ACC112 (cell line): ENCODE measurements around the gene LENG8.
"Not testable (repeated sequence)": the region's sequence is repeated elsewhere in the genome, so short reads cannot be mapped to it uniquely, and the experiment has no call there.

Experiments
- H2AFZ ChIP-seq: fragments of 200-600 bp; sonication (generic); one replicate; pipeline ENCODE4 v1.6.0; 2017; ENCODE audit warnings: antibody characterized with exemption, low read length; ENCODE audit not compliant: unreplicated experiment
- H3K27ac ChIP-seq: fragments of 200-600 bp; sonication (generic); 2 replicates; pipeline ENCODE4 v1.5.1; 2014; ENCODE audit warnings: low read depth, mild to moderate bottlenecking, antibody characterized with exemption, low read length, moderate library complexity
- H3K27me3 ChIP-seq: fragments of 200-600 bp; sonication (generic); 2 replicates; pipeline ENCODE4 v1.6.1; 2014; ENCODE audit warnings: mild to moderate bottlenecking, antibody characterized with exemption, low read length, moderate library complexity, mixed read lengths; ENCODE audit not compliant: insufficient read depth
- H3K36me3 ChIP-seq: fragments of 200-600 bp; sonication (generic); 2 replicates; pipeline ENCODE4 v1.6.1; 2016; ENCODE audit warnings: mild to moderate bottlenecking, antibody characterized with exemption, low read length, moderate library complexity, mixed read lengths; ENCODE audit not compliant: insufficient read depth
- H3K4me1 ChIP-seq: fragments of 200-600 bp; sonication (generic); one replicate; pipeline ENCODE4 v1.6.1; 2016; ENCODE audit warnings: low read length, mixed read lengths; ENCODE audit not compliant: insufficient read depth, unreplicated experiment, control insufficient read depth
- H3K4me3 ChIP-seq: fragments of 200-600 bp; sonication (generic); 2 replicates; pipeline ENCODE4 v1.5.1; 2014; ENCODE audit warnings: mild to moderate bottlenecking, low read depth, low read length
- H3K79me2 ChIP-seq: fragments of 200-600 bp; sonication (generic); one replicate; pipeline ENCODE4 v1.6.0; 2016; ENCODE audit warnings: low read length; ENCODE audit not compliant: control insufficient read depth, unreplicated experiment, insufficient read depth

The LENG8 gene

DNA sequence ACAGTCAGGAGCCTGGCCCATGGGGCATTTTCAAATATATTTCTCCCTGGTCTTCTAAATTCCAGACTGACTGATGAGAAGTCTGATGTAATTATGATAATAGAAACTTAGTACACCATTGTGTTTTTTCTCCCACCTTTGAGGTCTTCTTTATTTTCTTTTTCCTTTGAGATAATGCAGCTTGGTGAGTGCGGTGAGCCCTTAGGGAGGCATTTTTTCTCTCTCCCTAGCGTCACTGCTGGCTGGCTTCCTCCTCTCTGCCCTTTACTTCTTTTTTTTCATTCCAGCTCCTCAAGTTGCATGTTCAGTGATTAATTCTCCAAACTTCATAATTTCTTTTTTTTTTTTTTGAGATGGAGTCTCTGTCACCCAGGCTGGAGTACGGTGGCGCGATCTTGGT is 36.9 kb downstream of the LENG8 start:
- Histone ChIP-seq H3K4me1 (no peaks in the 10 kb centered on the region), H3K27me3 (0 out of 2 replicates have a peak, but pooled peaks cover 3% of the 10 kb centered on the region), H3K36me3 (no peaks in the 10 kb centered on the region), H2AFZ (no peak overlapping the region), H3K79me2 (no peaks in the 10 kb centered on the region), H3K27ac (no peak overlapping the region), H3K4me3 (no peak overlapping the region)

DNA sequence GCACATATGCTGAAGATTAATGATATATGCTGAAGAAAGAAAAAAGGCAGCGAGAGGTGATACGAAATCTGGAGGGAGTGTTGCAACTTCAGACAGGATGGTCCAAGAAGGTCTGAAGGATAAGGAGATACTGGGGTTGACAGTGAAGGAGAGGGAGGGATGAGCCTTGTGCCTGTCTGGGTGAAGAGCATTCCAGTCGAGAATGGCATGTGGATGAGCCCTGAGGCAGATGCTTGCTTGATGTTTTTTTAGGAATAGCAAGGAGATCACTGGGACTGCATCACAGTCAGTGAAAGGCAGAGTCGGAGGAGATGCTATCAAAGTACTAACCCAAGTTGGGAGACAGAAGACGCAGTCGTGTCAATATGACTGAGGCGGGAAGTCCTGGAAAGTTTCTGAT is 40.3 kb downstream of the LENG8 start:
- H3K27me3 ChIP-seq = 0 out of 2 replicates have a peak, but pooled peaks cover 3% of the 10 kb centered on the region
- no peaks in the 10 kb centered on the region for H3K79me2 ChIP-seq
- H3K4me1 ChIP-seq = no peaks in the 10 kb centered on the region

DNA sequence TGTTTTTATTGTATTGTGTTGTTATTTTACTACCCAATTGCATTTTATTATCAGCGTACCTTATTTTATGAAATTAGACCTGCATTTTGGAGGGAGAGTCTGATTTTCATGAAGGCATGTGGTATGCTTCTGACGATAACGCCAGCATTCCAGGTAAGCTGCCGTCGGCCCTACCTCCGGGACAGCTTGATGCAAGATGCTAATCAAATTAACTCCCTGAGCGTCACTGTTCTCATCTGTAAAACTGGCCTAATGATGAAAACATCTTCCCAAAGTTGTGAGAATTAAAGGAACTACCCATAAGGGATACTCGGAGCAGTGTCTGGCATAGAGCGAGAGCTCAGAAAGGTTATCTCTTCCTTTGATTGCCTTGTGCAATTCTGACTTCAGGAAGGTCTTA is 40.8 kb downstream of the LENG8 start:
- no peak overlapping the region for H3K27ac ChIP-seq
- no peaks in the 10 kb centered on the region for H3K4me1 ChIP-seq
- no peak overlapping the region for H3K4me3 ChIP-seq

More for the DNA sequence above, 40.3 kb downstream of the LENG8 start:
- Histone ChIP-seq H3K4me3 (no peak overlapping the region), H2AFZ (no peak overlapping the region), H3K36me3 (no peaks in the 10 kb centered on the region), H3K27ac (no peak overlapping the region)

DNA sequence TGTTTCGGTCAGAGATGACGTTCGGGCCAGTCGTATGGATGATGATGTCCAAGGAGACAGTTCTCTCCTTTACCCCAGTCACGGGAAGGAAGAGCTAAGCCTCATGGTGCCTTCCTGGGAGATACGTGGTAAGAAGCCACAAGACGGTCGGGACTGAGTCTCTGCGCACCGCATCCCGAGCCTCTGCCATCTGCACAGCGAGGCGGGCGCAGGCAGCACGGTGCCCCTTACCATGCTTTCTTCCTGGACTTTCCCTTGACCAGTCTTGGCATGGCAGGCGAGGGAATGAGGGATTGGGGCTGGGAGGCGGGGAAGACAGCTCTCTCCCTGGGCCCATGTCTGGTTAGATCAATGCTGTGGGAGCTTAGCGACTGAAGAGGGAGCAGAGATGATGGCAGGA is 43.6 kb downstream of the LENG8 start:
- no peaks in the 10 kb centered on the region for H3K36me3 ChIP-seq
- no peak overlapping the region for H3K4me3 ChIP-seq
- H2AFZ ChIP-seq = no peak overlapping the region
- H3K79me2 ChIP-seq = no peaks in the 10 kb centered on the region
- 0 out of 2 replicates have a peak, but pooled peaks cover 3% of the 10 kb centered on the region for H3K27me3 ChIP-seq
- H3K27ac ChIP-seq = no peak overlapping the region
- no peaks in the 10 kb centered on the region for H3K4me1 ChIP-seq

More for the DNA sequence above, 40.8 kb downstream of the LENG8 start:
- Histone ChIP-seq H3K27me3 (0 out of 2 replicates have a peak, but pooled peaks cover 3% of the 10 kb centered on the region), H2AFZ (no peak overlapping the region), H3K36me3 (no peaks in the 10 kb centered on the region), H3K79me2 (no peaks in the 10 kb centered on the region)

DNA sequence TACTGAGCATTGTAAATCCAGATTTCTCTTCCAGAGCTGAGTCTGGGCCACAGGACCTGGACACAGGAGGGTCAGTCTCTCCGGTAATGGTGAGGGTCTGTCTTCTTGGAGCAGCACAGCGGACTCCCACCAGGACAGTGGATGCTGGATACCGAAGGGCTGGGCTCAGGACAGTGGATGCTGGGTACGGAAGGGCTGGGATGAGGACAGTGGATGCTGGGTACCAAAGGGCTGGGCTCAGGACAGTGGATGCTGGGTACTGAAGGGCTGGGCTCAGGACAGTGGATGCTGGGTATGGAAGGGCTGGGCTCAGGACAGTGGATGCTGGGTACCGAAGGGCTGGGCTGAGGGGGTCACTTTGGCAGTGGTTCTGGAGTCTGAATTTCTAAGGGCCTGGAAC is 44.1 kb downstream of the LENG8 start:
- not testable (repeated sequence) for H3K4me3 ChIP-seq, H3K27me3 ChIP-seq, H3K79me2 ChIP-seq, H3K4me1 ChIP-seq, H3K36me3 ChIP-seq, H3K27ac ChIP-seq, H2AFZ ChIP-seq

DNA sequence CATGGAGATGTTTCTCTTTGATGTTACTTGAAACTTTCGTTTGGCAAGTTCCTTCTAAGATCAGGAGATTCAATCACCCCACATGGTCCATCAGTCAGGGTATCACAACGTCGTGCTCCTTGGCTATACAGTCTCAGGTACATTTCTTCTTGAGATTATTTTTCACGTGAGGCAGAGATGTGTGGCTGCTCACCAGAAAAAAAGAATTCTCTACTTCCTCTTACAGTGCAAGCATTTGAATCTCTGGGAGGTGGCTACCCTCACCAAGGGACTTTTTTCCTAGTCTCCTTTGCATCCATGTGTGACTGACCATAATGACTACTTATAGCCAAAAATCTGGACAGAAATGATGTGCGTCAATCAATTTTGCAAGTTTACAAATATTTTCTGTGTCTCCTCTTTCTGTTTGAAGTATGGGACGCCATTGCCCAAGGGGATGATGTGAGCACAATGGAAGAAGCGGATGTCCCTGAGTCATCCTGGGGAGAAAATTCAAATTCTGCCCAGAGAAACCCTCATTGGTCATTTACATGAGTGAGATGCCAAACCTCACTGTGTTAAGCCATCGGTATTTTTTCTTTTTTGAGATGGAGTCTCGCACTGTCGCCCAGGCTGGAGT is 45.1 kb downstream of the LENG8 start:
- H3K79me2 ChIP-seq = no peaks in the 10 kb centered on the region
- no peaks in the 10 kb centered on the region for H3K4me1 ChIP-seq

DNA sequence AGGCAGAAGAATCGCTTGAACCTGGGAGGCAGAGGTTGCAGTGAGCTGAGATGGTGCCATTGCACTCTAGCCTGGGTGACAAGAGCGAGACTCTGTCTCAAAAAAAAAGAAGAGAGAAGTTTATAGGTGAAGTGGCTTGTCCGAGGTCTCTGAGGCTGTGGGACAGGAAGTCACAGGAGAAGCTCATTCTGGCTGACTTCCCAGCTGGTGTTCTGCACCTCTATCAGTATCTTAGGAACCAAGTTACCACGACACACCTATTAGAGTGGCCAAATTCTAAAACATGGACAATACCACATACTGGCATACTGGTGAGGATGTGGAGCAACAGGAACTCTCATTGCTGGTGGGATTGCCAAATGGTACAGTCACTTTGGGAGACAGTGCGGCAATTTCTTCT is 46.3 kb downstream of the LENG8 start:
- not testable (repeated sequence) for H3K36me3 ChIP-seq, H3K27me3 ChIP-seq, H3K4me1 ChIP-seq

More for the DNA sequence above, 45.1 kb downstream of the LENG8 start:
- no peak overlapping the region for H3K27ac ChIP-seq
- 0 out of 2 replicates have a peak, but pooled peaks cover 3% of the 10 kb centered on the region for H3K27me3 ChIP-seq
- no peak overlapping the region for H2AFZ ChIP-seq
- no peaks in the 10 kb centered on the region for H3K36me3 ChIP-seq
- no peak overlapping the region for H3K4me3 ChIP-seq

DNA sequence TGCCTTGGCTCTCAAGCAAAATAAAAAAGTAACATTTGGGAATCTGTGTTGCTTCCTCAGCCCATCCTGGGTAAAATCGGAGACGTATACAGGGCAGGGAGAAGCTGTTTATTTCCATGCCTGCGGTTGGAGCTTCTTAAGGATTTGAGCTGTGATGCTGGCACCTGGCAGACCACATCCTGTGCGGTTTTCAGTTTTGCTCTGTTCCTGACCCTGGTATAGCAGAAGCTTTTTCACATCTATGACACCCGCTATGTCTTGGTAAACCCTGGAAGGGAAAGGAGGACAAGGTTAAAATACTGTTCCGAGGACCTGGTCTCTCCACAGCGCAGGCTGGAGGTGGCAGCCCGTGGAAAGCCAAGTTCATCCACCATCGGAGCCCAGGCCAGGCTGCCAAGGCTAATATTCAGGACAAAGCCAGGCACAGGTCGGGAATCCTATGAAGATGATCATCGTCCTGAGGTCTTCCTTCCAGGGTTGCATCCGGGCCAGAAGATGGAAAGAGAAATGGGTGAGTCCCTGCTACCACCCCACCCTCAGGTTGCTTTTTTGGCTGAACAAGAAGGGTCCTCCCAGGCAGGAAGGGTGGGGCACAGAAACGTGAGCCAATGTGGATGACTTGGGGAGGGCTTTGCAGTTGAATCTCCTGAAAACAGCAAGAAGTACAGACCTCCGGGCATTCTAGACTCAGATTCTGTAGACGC is 48.9 kb downstream of the LENG8 start:
- H3K79me2 ChIP-seq, H3K4me3 ChIP-seq, H3K27me3 ChIP-seq, H3K27ac ChIP-seq, H3K4me1 ChIP-seq, H2AFZ ChIP-seq, H3K36me3 ChIP-seq: not testable (repeated sequence)

More for the DNA sequence above, 46.3 kb downstream of the LENG8 start:
- not testable (repeated sequence) for H3K4me3 ChIP-seq, H2AFZ ChIP-seq, H3K79me2 ChIP-seq, H3K27ac ChIP-seq

DNA sequence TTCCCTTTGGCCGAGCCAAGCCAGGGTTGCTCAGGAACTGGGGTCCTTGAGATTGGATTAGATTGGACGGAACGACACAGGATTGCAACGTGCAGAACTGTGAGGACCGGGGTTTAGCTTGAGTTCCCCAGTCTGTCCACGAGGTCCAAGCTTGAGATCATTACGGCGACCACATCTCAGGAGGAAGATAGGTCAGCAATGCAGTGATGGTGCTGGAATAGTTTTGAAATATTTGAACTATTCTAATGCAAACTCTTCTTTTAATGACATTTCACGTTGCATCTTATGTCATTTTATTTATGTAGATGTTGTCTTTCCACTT is 49.4 kb downstream of the LENG8 start:
- H3K4me1 ChIP-seq, H3K27ac ChIP-seq, H3K4me3 ChIP-seq, H3K36me3 ChIP-seq, H3K79me2 ChIP-seq, H2AFZ ChIP-seq, H3K27me3 ChIP-seq: not testable (repeated sequence)

DNA sequence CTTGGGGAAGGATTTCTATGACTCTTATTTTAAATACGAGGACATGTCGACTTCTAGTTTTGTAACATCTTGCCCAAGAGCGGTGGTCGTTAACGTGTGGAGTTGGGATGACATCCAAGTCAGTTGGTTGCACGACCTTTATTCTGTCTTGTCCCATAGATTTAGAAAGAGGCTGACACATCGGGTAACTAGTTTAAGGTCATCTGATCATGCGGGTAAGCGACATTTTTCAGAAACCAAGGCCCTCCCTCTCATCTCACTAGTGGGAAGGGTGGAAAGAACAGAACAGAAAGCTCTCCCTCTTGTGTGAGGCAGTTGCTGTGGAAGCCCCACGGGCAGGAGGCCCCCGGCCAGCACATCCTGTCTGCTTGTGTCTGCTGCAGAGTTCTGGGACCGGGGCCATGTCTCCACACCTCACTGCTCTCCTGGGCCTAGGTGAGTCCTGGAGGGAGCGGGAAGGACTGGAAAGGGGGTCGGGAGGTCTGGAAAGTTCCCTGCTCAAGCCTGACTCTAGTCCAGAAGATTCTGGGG is 53.6 kb downstream of the LENG8 start, which contains the start of gene LAIR2:
Gene LAIR2 (plus strand): TSS at position 314 of the 531 bp plus-strand sequence. CDS start 88 bp downstream, at position 402.
- Histone ChIP-seq H3K4me3 (no peak within 1 kb of the TSS), H3K27me3 (no peaks in the 10 kb centered on the region), H3K4me1 (no peaks in the 10 kb centered on the region), H3K27ac (no peak within 1 kb of the TSS), H3K79me2 (no peaks in the 10 kb centered on the region), H3K36me3 (no peaks in the 10 kb centered on the region), H2AFZ (no peak within 1 kb of the TSS)

DNA sequence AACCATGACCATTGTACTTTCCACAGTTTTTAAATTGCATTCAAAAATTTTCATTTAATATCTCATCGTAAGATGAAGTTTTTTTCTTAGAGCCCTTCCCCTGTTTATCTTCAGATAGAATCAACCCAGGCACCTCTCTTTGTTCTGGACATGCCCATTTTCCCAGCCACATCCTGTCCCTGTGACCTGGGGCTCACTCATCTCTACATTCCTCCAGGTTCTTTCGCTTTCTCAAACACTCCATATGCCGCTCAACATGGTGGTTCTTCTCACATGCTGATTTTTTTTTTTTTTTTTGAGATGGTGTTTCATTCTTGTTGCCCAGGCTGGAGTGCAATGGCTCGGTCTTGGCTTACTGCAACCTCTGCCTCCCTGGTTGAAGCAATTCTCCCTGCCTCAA is 56.5 kb downstream of the LENG8 start:
- not testable (repeated sequence) for H3K27ac ChIP-seq, H2AFZ ChIP-seq, H3K79me2 ChIP-seq, H3K27me3 ChIP-seq, H3K4me1 ChIP-seq, H3K4me3 ChIP-seq, H3K36me3 ChIP-seq
